KMS-11 (cell line): ENCODE measurements around the gene CDCA4.

Experiments
- H2AFZ ChIP-seq: fragments of 200-600 bp; sonication (generic); 2 replicates; pipeline ENCODE4 v1.6.1; 2016; ENCODE audit warnings: antibody characterized with exemption, mixed run types, low read depth
- H3K27ac ChIP-seq: fragments of 200-600 bp; sonication (generic); 2 replicates; pipeline ENCODE4 v1.6.1; 2016; ENCODE audit warnings: mild to moderate bottlenecking, mixed run types
- H3K27me3 ChIP-seq: fragments of 200-600 bp; sonication (generic); 2 replicates; pipeline ENCODE4 v1.6.1; 2017; ENCODE audit warnings: mild to moderate bottlenecking, low read depth, mixed run types, moderate library complexity; ENCODE audit not compliant: insufficient read depth
- H3K36me3 ChIP-seq: fragments of 200-600 bp; sonication (generic); 2 replicates; pipeline ENCODE4 v1.6.1; 2017; ENCODE audit warnings: mild to moderate bottlenecking, mixed run types; ENCODE audit not compliant: insufficient read depth
- H3K4me1 ChIP-seq: fragments of 200-600 bp; sonication (generic); 2 replicates; pipeline ENCODE4 v1.6.1; 2016; ENCODE audit warnings: mild to moderate bottlenecking, low read depth, mixed run types; ENCODE audit not compliant: poor library complexity, severe bottlenecking
- H3K4me2 ChIP-seq: fragments of 200-600 bp; sonication (generic); 2 replicates; pipeline ENCODE4 v1.7.0; 2016; ENCODE audit warnings: mild to moderate bottlenecking, mixed run types
- H3K4me3 ChIP-seq: fragments of 200-600 bp; sonication (generic); IDR thresholded peaks from 2 replicates; pipeline ENCODE4 v1.6.1; 2017; ENCODE audit warnings: low read depth, low read length, mixed read lengths; ENCODE audit not compliant: insufficient read depth
- H3K79me2 ChIP-seq: fragments of 200-600 bp; sonication (generic); 2 replicates; pipeline ENCODE4 v1.6.1; 2016; ENCODE audit warnings: low read depth, mixed run types; ENCODE audit not compliant: insufficient read depth
- H3K9ac ChIP-seq: fragments of 200-600 bp; sonication (generic); 2 replicates; pipeline ENCODE4 v1.6.1; 2016; ENCODE audit warnings: mild to moderate bottlenecking, mixed run types
- H4K20me1 ChIP-seq: fragments of 200-600 bp; sonication (generic); 2 replicates; pipeline ENCODE4 v1.6.1; 2016; ENCODE audit warnings: mild to moderate bottlenecking, mixed run types; ENCODE audit not compliant: insufficient read depth
- CTCF ChIP-seq: fragments of 200-600 bp; sonication (generic); conservative IDR thresholded peaks from 2 replicates; pipeline ENCODE4 v1.6.1; 2017; ENCODE audit warnings: low read depth, mild to moderate bottlenecking, antibody characterized with exemption, low read length, moderate library complexity, mixed read lengths

CDCA4 gene

GRCh38 chr14:105058521-105059034 lies 37.7 kb upstream of the CDCA4 start:
- Histone ChIP-seq H3K27me3 (no peaks in the 10 kb centered on the region), H3K79me2 (no peaks in the 10 kb centered on the region), H3K9ac (no peak overlapping the region), H2AFZ (no peak overlapping the region), H3K36me3 (no peaks in the 10 kb centered on the region), H3K4me2 (no peak overlapping the region), H3K4me1 (no peaks in the 10 kb centered on the region), H3K4me3 (no peak overlapping the region), H3K27ac (no peak overlapping the region), H4K20me1 (no peaks in the 10 kb centered on the region)
- TF ChIP-seq CTCF, result no peak

GRCh38 chr14:105056303-105056831 lies 35.5 kb upstream of the CDCA4 start:
- Histone ChIP-seq H3K4me1 (no peaks in the 10 kb centered on the region), H3K9ac (no peak overlapping the region), H3K79me2 (no peaks in the 10 kb centered on the region), H3K4me2 (no peak overlapping the region), H3K36me3 (no peaks in the 10 kb centered on the region), H4K20me1 (no peaks in the 10 kb centered on the region), H3K27ac (no peak overlapping the region), H3K4me3 (no peak overlapping the region), H2AFZ (no peak overlapping the region), H3K27me3 (no peaks in the 10 kb centered on the region)
- TF ChIP-seq CTCF, result no peak

DNA sequence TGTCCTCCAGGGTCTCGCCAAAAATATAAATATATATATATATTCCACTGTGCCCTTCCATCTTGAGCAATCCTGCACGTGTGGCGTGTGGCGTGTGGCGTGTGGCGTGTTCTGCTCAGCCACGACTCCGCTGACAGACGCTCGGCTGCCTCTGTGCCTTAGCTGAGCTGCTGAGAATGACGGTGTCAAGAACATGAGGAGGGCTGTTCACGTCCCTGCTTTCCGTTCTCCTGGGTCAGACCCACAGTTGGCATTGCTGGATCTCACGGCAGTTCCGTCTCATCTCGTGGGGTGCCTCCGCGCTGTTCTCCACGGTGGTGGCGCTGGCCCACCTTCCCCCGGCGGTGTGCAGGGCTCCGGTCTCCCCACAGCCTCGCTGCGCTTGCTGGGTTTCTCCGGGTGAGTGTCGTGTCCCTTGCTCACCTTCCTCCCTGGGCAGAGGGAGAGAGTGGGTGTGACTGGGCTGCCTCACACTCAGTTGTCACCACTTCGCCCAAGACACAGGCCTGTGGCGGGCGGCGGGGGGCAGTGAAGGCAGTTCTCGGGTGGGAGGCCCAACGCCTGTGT lies 34.9 kb upstream of the CDCA4 start:
- H3K4me1 ChIP-seq, result no peaks in the 10 kb centered on the region
- no peak overlapping the region for H2AFZ ChIP-seq
- no peaks in the 10 kb centered on the region for H3K79me2 ChIP-seq
- H3K27me3 ChIP-seq, result no peaks in the 10 kb centered on the region
- H3K27ac ChIP-seq, result no peak overlapping the region
- no peaks in the 10 kb centered on the region for H4K20me1 ChIP-seq
- H3K36me3 ChIP-seq, result no peaks in the 10 kb centered on the region
- H3K4me2 ChIP-seq, result no peak overlapping the region
- no peak for TF ChIP-seq CTCF
- no peak overlapping the region for H3K9ac ChIP-seq
- H3K4me3 ChIP-seq, result no peak overlapping the region

- H4K20me1 ChIP-seq, result no peaks in the 10 kb centered on the region
- H3K4me2 ChIP-seq, result no peak overlapping the region
- H3K79me2 ChIP-seq, result no peaks in the 10 kb centered on the region
- no peaks in the 10 kb centered on the region for H3K27me3 ChIP-seq
- no peak overlapping the region for H3K27ac ChIP-seq
- no peak overlapping the region for H3K4me3 ChIP-seq
- no peak overlapping the region for H2AFZ ChIP-seq
- H3K4me1 ChIP-seq, result no peaks in the 10 kb centered on the region
- no peak for TF ChIP-seq CTCF
- no peaks in the 10 kb centered on the region for H3K36me3 ChIP-seq
- no peak overlapping the region for H3K9ac ChIP-seq
Measured at GRCh38 chr14:105055334-105055733, 34.5 kb upstream of the CDCA4 start.
